Measurements from ENCODE around the gene HSF2BP.
"Not testable (repeated sequence)": the region's sequence is repeated elsewhere in the genome, so short reads cannot be mapped to it uniquely, and the experiment has no call there.

The HSF2BP gene

GRCh38 chr21:43687566-43688399 is 28.5 kb upstream of the HSF2BP start:
- DNase-seq (ENCODE audit: low read depth, low spot score): no peak

DNA sequence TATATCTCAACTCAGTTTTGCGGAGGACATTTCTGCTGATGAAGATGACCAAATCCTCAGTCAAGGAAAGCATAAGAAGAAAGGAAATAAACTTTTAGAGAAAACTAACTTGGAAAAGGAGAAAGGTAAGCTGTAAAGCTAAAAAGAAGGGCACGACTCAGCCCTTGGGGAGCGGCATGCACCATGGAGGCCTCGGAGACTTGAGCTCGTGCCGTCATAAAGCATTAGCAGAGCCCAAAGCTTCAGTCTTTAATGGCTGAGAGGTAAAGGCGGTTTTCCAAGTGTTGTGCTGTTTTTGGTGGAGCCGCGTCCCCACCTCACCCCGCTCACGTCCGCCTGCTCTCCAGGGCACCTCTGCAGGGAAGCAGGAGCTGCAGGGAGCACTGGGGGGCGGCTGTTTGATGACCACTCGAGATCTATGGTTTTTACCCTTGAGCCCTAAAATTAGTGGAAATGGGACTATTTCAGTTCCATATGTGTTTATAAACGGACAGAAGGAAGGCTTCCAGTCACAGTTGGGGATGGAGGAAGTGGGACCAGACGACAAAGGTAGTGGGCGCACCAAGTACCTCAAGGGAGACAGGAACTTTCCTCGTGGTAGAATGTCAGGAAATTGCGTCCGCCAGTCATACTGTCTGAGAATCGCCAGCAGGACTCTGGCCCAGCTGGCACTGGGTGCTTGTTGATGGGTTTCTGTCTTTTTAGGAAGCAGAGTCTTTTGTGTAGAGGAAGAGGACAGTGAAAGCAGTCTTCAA is 27.7 kb upstream of the HSF2BP start:
- no peak for DNase-seq (ENCODE audit: low read depth, low spot score)

DNA sequence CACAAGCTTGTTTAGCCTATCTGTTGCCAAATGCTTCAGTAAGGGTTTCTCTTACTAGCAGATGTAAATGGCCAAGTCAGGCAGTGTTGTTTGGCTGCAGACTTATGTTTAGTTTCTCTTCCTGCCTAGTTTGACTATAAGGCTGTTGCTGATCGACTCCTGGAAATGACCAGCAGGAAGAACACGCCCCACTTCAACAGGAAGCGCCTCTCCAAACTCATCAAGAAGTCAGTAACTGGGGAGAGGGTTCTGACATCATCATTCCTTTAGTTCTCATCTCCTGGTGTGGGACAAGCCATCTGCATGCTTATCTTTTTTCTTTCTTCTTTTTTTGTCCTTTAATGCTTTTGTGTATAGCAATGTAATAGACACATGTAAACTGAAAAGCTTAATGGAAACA is 25.1 kb upstream of the HSF2BP start:
- DNase-seq (ENCODE audit: low read depth, low spot score): no peak

DNA sequence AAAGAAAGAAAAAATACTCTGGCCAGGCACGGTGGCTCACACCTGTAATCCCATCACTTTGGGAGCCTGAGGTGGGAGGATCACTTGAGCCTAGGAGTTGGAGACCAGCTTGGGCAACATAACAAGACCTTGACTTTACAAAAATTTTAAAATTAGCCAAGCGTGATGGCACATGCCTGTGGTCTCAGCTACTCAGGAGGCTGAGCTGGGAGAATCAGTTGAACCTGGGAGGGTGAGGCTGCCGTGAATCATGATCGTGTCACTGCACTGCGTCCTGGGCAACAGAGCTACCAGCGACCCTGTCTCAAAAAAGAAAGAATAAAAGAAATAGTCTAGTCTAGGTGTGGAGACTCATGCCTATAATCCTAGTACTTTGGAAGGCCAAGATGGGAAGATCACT is 22.4 kb upstream of the HSF2BP start:
- no peak for DNase-seq (ENCODE audit: low read depth, low spot score)

DNA sequence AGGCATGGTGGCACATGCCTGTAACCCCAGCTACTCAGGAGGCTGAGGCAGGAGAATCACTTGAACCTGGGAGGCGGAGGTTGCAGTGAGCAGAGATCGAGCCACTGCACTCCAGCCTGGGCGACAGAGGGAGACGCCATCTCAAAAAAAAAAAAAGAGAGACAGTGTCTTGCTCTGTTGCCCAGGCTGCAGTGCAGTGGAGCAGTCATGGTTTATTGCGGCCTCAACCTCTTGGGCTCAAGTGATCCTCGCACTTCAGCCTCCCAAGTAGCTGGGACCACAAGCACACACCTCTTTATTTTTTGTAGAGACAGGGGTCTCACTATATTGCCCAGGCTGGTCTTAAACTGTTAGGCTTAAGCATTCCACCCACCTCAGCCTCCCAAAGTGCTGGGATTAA is 21.1 kb upstream of the HSF2BP start:
- DNase-seq (ENCODE audit: low read depth, low spot score): not testable (repeated sequence)

DNA sequence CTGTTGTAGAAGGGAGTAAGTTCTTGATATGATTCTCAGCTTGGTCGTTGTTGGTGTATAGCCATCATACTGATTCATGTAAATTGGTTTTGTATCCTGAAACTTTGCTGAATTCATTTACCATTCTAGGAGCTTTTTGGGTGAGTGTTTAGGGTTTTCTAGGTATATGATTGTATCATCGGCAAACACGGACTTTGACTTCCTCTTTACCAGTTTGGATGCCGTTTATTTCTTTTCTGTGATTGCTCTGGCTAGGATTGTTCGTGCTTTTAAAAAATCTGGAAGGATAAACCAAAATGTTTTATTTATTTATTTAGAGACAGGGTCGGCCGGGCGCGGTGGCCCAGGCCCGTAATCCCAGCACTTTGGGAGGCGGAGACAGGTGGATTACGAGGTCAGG is 20.7 kb upstream of the HSF2BP start:
- DNase-seq (ENCODE audit: low read depth, low spot score): no peak

DNA sequence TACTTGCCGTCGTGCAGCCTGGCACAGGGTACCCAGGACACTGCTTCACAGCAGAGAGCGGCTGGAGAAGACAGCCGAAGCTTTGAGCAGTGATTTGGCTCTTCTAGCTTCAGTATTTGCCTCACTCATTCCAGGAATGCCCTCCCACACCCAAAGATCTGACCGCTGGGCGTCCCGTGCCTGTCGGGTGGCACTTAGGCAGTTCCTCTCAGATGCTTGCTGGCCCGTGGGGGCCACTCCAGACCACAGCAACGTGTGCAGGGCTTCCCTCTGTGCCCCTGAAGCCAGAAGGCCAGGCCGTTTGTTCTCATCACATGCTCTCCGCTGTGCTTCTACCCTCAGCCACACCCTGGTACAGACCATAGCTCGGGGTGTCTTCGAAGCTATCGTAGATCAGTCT is 17.1 kb upstream of the HSF2BP start:
- DNase-seq (ENCODE audit: low read depth, low spot score): no peak

DNA sequence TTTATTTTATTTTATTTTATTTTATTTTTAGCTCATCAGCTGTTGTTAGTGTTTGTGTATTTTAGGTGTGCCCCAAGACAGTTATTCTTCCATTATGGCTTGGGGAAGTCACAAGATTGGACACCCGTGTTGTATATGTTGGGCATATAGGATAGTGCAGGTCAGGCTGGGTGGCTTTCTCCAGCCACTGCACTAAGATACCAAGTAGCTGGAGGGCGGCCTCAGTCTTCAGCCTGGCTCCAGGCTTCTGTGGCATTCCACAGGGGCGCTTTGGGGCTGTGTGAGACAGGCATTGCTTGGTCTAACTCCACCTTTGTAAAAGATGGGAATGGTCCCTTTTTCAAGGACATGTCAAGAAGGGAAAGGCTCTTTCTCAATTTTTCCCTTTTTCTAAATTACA is 16.6 kb upstream of the HSF2BP start:
- no peak for DNase-seq (ENCODE audit: low read depth, low spot score)

DNA sequence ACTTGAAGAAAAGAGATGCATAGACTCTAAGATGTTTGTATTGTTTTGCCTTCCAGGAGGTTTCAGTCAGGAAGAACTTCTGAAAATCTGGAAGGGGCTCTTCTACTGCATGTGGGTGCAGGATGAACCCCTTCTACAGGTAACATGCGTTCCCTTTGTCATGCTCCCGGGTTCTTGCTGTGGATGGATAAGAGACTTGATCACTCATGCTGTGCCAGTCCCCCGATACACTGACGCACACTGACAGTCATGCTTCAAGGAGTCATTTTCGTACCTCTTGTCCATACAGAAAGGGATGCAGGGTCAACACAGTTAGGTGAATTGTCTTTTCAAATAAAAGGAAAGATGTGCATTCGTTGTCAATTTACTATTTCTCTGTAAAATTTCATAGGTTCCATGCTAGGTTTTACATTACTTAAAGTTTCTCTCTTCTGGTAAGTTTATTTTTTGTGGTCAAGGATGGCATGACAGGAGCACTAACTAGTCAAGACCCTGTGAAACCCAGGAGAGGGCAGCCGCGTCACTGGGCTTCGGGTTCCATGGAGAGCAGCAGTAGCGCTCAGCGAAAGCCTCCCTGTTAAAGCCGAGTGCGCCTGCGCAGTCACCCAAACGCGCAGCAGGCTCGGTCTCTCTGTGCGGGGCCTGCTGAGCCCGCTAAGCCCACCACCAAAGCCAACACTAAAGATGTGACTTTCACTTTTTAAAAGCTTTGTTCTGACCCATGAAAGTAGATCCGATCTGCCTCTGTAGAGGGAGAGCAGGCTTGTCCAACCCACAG is 10.7 kb upstream of the HSF2BP start:
- DNase-seq (ENCODE audit: low read depth, low spot score): no peak

DNA sequence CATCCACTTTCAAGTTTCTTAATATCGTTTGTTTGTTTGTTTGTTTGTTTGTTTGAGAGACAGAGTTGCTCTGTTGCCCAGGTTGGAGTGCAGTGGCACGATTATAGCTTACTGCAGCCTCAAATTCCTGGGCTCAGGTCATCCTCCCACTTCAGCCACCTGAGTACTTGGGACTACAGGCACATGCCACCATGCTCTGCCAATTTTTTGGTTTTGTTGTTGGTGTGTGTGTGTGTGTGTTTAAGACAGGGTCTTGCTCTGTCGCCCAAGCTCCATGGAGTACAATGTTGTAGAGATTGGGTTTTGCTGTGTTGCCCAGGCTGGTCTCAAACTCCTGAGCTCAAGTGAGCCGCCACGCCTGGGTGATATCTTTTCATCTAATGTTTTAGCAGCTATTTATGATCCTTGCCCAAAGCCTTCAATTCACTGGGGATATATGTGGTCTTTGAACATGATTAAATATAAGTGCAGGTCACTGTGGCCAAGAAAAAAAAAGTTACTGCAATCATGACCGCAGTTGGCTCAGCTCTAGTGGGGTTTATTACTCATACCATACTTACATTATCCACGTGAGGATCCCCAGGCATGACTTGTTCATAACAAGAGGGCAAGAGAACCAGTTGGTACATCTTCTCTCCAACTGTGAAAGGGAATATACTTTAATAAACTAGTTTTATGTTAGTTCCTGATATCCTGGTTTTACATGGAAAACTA is 8.1 kb upstream of the HSF2BP start:
- DNase-seq (ENCODE audit: low read depth, low spot score): no peak

DNA sequence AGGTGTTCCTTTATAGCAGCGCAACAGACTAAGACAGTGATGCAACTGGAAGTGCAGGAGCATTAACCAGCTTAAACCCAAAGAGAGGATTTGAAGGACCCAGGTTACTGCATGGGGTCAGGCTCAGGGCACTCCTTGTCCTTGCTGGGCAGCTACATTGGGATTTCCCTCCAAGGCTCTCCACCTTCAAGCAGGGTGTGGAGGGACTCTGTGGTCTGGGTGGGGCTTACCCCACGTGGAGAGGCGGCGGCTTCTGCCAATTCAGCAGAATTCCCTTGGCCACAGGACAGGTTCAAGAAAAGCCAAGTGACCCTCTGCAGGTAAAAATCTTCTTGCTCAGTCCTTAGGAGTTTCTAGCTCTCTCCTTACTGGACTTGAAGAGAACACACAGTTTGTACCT is 6.6 kb upstream of the HSF2BP start:
- DNase-seq (ENCODE audit: low read depth, low spot score): no peak

- no peak for DNase-seq (ENCODE audit: low read depth, low spot score)
Measured at GRCh38 chr21:43664358-43664757, 5.1 kb upstream of the HSF2BP start.

GRCh38 chr21:43663033-43663432 is 3.7 kb upstream of the HSF2BP start:
- no peak for DNase-seq (ENCODE audit: low read depth, low spot score)

DNA sequence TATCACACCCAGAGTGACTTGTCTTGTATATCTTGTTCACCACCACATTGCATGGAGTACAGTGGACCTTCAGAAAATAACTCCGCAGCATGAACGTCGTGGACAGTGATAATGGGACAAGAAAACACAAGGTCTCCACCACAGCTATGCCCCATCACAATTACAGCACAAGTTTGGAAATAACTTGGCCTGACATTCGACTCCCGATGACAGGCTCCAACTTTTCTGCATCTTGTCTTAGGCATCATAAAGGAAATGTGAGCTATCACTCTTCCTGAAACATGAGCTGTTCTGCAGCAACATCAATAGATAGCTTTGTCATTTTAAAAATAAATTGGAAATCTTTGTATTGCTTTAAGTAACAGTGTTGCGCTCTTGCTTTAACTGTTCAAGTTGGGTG is 3.0 kb upstream of the HSF2BP start:
- DNase-seq (ENCODE audit: low read depth, low spot score): no peak

- DNase-seq (ENCODE audit: low read depth, low spot score): no peak
Measured at GRCh38 chr21:43658769-43659135, 536 bp downstream of the HSF2BP start.

DNA sequence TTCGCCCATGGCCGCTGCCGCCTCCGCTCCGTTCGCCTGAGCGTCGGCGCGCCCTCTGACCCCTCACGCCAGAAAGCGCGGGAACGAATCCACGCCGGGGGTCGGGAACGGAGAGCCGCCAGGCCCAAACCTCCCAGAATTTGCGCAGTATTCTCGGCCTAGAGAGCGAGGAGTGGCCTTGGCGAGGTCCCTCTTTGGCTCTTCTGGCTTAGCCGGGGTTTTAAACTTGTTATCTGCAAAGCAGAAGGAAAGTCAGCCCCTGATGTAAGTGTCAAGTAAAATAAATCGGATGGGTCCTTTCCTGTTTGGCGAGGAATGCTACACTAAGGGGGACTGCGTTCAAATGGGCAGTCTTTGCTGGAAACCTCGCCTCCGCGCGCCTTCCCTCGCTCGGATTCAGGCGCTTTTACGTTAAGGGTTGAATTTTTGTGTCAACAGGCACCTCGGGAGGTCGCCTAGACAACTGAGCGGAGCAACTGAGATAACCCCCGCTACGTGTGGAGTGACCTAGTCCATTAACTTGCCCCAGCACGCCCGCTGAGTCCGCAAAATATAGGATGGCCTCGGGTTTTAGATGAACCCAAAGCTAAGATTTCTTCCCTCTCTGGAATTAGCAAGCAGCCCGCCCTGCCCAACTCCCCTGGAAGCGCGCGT is 1.1 kb downstream of the HSF2BP start:
- DNase-seq (ENCODE audit: low read depth, low spot score): no peak

DNA sequence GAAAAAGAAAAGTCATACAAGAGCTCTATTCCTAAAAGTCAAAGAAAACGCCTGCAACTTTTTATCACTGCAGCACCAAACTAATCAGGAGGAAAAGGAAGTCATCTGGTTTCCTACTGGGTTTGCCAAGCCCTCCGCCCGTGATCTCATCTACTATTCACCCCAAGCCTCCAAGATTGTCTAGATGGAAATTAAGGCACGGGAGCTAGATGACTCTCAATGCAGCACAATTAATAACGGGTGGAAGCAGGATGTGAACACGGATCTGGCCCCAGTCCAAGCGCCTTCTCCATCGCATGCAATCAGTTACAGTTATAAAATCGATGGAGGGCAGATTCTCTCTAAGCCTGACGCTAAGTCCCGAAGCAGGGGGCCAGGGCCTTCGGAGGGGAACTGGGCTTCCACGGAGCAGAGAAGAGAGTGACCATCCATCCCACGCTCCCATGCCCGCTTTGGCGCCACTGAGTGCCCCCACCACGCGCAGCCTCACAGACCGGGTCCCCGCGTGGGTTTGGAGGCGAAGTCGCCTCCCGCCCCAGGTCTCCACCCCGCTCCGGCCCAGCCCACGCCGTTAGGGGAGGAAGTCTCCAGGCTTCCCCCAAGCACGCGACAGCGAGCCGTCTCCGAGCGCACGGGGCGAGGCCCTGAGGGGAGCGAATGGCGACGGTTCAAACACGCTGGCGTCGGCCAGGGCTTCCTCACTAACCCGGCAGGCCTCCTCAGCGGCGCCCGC is 1.8 kb downstream of the HSF2BP start:
- no peak for DNase-seq (ENCODE audit: low read depth, low spot score)

GRCh38 chr21:43654806-43655489 is 4.3 kb downstream of the HSF2BP start:
- no peak for DNase-seq (ENCODE audit: low read depth, low spot score)

DNA sequence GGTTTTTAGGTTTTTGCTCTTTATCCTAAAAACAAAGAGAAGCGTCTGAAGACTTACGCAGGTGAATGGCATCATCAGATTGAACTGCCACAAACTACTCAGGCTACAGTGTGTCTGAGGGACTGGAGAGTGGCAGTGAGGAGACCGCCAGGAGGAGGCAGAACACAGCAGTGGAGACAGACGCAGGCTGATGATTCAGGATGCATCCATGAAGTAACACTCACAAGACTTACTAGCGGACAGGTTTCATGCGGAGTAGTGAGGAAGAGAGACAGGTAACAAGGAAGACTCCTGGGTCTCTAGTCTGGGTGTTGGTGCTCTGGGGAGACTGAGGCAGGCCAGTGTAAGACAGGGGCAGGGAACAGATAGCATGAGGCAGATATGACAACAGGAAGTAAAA is 5.7 kb downstream of the HSF2BP start:
- DNase-seq (ENCODE audit: low read depth, low spot score): no peak

DNA sequence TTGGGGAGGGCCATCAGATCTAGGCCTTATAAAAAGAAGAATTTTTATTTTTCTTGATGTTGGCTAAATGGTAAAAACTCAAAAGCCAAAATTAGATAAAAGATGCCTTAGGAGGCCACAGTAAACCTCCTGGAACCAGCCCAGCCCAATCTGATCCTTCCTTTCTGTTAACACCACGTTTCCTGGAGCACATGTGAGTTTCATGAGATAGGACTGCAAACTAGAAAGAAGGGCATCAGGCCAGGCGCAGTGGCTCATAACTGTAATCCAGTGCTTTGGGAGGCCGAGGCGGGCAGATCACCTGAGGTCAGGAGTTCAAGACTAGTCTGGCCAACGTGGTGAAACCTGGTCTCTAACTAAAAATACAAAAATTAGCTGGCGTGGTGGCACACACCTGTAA is 6.7 kb downstream of the HSF2BP start:
- no peak for DNase-seq (ENCODE audit: low read depth, low spot score)

Data from brain pericyte (primary cell).